WTC11 (cell line): ENCODE results near the gene KIF27. TPM values are rescaled to one million over a fixed set of nuclear protein-coding genes. Genes with fewer than 3 reads are reported as not detected.

Source experiments
- ATAC-seq: fragments of 200-7000 bp; cut with Tn5 transposase; 2 replicates; pipeline ENCODE4 v1.10.0; 2021; ENCODE audit warnings: mild to moderate bottlenecking, moderate library complexity
- CTCF ChIA-PET: fragments of 300-600 bp; sonication (Branson Sonifier 250); formaldehyde crosslinking; loops from one replicate; lab custom pipeline; 2021; ENCODE audit warnings: antibody characterized with exemption; lab: Charles Lee
- POLR2A ChIA-PET: fragments of 350-600 bp; sonication (Branson Sonifier 250); formaldehyde crosslinking; loops from one replicate; lab custom pipeline; 2021; ENCODE audit warnings: antibody characterized with exemption; lab: Charles Lee
- DNase-seq: peaks from one replicate; pipeline ENCODE4 v3.0.0; 2021; ENCODE audit warnings: low spot score
- H3K27ac Mint-ChIP-seq: 2 replicates; pipeline ENCODE4 v1.8.0; 2021; ENCODE audit warnings: mixed read lengths
- H3K27me3 Mint-ChIP-seq: 2 replicates; pipeline ENCODE4 v1.8.0; 2021; ENCODE audit warnings: low read depth, mild to moderate bottlenecking, moderate library complexity, mixed read lengths
- H3K36me3 Mint-ChIP-seq: 2 replicates; pipeline ENCODE4 v1.8.0; 2021; ENCODE audit warnings: mixed read lengths
- H3K4me1 Mint-ChIP-seq: 2 replicates; pipeline ENCODE4 v1.8.0; 2022; ENCODE audit warnings: mixed read lengths
- H3K4me3 Mint-ChIP-seq: 2 replicates; pipeline ENCODE4 v1.8.0; 2021; ENCODE audit warnings: mild to moderate bottlenecking, moderate library complexity, mixed read lengths
- H3K9me3 Mint-ChIP-seq: 2 replicates; pipeline ENCODE4 v1.8.0; 2021; ENCODE audit warnings: mixed read lengths
- CDX4 ChIP-seq: fragments of 250-450 bp; sonication (Bioruptor Pico); IDR thresholded peaks from 2 replicates; pipeline ENCODE4 v1.9.0; 2021; ENCODE audit warnings: moderate library complexity, mild to moderate bottlenecking, inconsistent platforms, borderline replicate concordance
- FOXJ3 ChIP-seq: sonication (generic); formaldehyde crosslinking; IDR thresholded peaks from 2 replicates; pipeline ENCODE4 v1.9.0; 2021; ENCODE audit warnings: missing genetic modification reagents, mild to moderate bottlenecking, borderline replicate concordance
- MYBL2 ChIP-seq: sonication (generic); formaldehyde crosslinking; IDR thresholded peaks from 2 replicates; pipeline ENCODE4 v1.8.1; 2023; ENCODE audit warnings: mild to moderate bottlenecking, moderate library complexity, missing genetic modification reagents
- RORB ChIP-seq: fragments of 250-450 bp; sonication (Bioruptor Pico); IDR thresholded peaks from 2 replicates; pipeline ENCODE4 v1.9.0; 2021; ENCODE audit warnings: mild to moderate bottlenecking
- microRNA-seq: library from miRNA; unstranded; fragments of <30 nt; microRNA quantifications from one replicate; pipeline ENCODE4 v1.2.0, GENCODE V29; 2022; ENCODE audit warnings: borderline number of aligned reads
- total RNA-seq: library from RNA; stranded (reverse); gene quantifications from 3 replicates; pipeline ENCODE4 v1.2.3, GENCODE V29; 2021
- TF ChIP-seq, protein P1 (sequence below): sonication (generic); formaldehyde crosslinking; IDR thresholded peaks from 2 replicates; pipeline ENCODE4 v1.8.0; 2022; ENCODE audit warnings: mild to moderate bottlenecking, missing genetic modification reagents

Gene KIF27
- total RNA-seq, 1 experiment from 2014 or later: 3.9 TPM

GRCh38 chr9:83792746-83793145, 128.5 kb downstream of the KIF27 start:
- CTCF ChIA-PET: no interaction called here
- no peaks in the 10 kb centered on the region for H3K4me1 Mint-ChIP-seq
- H3K4me3 Mint-ChIP-seq: no peak overlapping the region
- H3K36me3 Mint-ChIP-seq: peaks cover 3% of the 10 kb centered on the region; the same call in 1 of the 2 replicates
- no peak overlapping the region for H3K27ac Mint-ChIP-seq
- H3K27me3 Mint-ChIP-seq: no peaks in the 10 kb centered on the region
- ATAC-seq: no peak
- H3K9me3 Mint-ChIP-seq: no peaks in the 10 kb centered on the region
- DNase-seq: no peak
- TF ChIP-seq, protein P1, sequence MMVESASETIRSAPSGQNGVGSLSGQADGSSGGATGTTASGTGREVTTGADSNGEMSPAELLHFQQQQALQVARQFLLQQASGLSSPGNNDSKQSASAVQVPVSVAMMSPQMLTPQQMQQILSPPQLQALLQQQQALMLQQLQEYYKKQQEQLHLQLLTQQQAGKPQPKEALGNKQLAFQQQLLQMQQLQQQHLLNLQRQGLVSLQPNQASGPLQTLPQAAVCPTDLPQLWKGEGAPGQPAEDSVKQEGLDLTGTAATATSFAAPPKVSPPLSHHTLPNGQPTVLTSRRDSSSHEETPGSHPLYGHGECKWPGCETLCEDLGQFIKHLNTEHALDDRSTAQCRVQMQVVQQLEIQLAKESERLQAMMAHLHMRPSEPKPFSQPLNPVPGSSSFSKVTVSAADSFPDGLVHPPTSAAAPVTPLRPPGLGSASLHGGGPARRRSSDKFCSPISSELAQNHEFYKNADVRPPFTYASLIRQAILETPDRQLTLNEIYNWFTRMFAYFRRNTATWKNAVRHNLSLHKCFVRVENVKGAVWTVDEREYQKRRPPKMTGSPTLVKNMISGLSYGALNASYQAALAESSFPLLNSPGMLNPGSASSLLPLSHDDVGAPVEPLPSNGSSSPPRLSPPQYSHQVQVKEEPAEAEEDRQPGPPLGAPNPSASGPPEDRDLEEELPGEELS (CRISPR knock-in tag): no peak
- no peak for TF ChIP-seq CDX4
- TF ChIP-seq FOXJ3 (CRISPR knock-in tag): no peak
- no peak for TF ChIP-seq RORB (CRISPR knock-in tag)
- no peak for TF ChIP-seq MYBL2 (CRISPR knock-in tag)
- POLR2A ChIA-PET: no interaction called here

Small RNA genes lying within 50 kb of the gene (microRNA-seq; reads per million reads assigned to microRNA genes)
- 51.7 reads per million, percentile 53 among the genes with 10 or more reads in this experiment for gene MIR7-1

Other genes starting within 250 kb of the KIF27 start
- 103 to 110 TPM (median 105 TPM) in 3 replicates for gene UBQLN1, start 213.5 kb downstream of the KIF27 start, total RNA-seq
- 6.1 to 8.0 TPM (median 7.8 TPM) in 3 replicates for gene GKAP1, start 103.7 kb downstream of the KIF27 start, total RNA-seq
- gene HNRNPK, start 58.8 kb upstream of the KIF27 start, total RNA-seq: 634 to 723 TPM (median 640 TPM) in 3 replicates
- 23.9 to 26.7 TPM (median 25.8 TPM) in 3 replicates for gene RMI1, start 59.4 kb upstream of the KIF27 start, total RNA-seq